Measurements from ENCODE around the gene GSDMA.

GRCh38 chr17:39944393-39944711, 18.5 kb upstream of the GSDMA start:
- no peak for TF ChIP-seq POLR2AphosphoS5 (IDR thresholded peaks at IDR 0.05)
- no peak for TF ChIP-seq CTCF (IDR thresholded peaks at IDR 0.05)
- no peak for TF ChIP-seq POLR2A (IDR thresholded peaks at IDR 0.05; ENCODE audit: low read depth)
- no peak for TF ChIP-seq EP300 (IDR thresholded peaks at IDR 0.05)
